GM19193 (cell line): ENCODE results near the gene PLXNA3.
A peak's percentile ranks its signal among the peaks of the same experiment; 100 is the strongest.

Experiments
- POLR2A ChIP-seq: IDR thresholded peaks from 4 replicates; pipeline ENCODE4 v1.6.1; 2011; ENCODE audit not compliant: insufficient read depth, insufficient read length; ENCODE audit errors: extremely low read depth

The PLXNA3 gene

GRCh38 chrX:154512879-154513553, 54.9 kb downstream of the PLXNA3 start:
- TF ChIP-seq POLR2A, result no peak

DNA sequence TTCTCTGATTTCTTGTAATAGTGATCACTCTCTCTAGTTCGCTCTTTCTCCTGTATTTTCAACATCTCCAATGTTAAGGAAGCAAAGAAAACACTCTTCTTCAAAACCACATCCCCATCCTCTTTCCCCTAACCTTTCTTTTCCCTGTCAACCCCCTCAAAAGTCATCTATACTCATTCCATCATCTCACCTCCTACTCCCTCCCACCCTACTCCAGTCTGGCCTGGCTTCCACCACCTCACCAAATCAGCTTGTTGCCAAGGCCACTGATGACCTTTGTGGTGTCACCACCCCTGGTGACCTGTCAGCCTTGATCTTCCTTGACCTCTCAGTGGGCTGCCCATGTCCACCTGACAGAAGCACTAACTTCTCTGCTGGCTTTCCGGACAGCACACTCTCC, 55.6 kb downstream of the PLXNA3 start:
- TF ChIP-seq POLR2A, result no peak

- peak; percentile 26 for TF ChIP-seq POLR2A
These were observed 57.2 kb downstream of the PLXNA3 start for GRCh38 chrX:154515090-154515965.

DNA sequence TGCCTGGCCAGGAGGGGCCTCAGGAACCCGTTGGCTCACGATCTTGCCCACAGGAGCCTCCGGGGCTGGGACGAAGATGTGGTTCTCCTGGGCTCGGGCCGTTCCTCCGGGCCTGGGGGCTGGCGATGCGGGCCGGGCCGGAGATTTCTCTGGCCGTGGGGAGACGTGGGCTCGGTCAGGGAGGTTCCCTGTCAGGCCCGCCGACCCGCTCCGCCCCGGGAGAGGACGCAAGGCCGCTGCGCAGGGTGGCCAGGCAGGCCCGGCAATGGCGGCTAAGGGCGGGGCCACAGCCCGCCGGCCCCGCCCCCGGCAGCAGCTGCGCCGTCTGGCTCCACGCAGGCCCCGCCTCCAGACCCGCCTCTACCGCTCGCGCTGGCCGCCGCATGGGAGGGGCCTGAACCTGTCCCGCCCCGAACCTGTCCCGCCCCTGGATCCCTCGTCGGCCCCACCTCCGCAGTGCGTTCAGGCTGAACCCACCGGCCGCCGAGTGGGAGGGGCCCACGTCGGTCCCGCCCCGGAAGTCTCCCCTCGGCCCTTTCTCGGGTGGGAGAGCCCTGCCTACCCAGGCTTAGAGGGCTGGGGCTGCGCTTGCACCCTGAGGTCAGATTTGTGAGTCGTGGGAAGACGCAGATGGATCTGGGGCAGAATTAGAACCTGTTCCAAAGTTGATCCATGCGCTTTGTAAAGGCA, 58.0 kb downstream of the PLXNA3 start, which contains the start of gene FAM3A:
FAM3A (minus strand) TSS at position 267 of the 690 bp plus-strand sequence. CDS start 460 bp downstream, outside the sequence.
- TF ChIP-seq POLR2A, result peak; percentile 77

DNA sequence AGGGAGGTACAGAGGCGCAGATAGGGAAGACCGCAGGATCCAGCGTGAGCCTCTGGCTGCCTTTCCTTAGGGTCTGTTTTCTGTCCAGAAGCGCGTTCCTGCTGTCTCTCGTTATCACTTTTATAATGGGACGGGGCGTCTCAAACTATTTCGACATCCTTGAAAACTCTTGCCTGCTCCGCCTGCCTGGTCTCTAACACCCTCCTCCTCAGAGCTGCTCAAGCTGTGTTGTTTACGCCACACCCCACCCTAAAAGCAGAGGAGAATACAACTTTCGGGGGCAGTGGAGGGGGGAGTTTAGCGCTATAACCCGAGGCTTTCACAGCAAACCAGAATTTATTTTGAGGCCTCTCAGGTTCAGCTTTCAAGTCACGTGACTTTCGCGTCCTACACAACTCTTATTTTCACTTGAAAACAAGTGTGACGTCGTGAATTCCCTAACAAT, 58.6 kb downstream of the PLXNA3 start:
- TF ChIP-seq POLR2A, result no peak

DNA sequence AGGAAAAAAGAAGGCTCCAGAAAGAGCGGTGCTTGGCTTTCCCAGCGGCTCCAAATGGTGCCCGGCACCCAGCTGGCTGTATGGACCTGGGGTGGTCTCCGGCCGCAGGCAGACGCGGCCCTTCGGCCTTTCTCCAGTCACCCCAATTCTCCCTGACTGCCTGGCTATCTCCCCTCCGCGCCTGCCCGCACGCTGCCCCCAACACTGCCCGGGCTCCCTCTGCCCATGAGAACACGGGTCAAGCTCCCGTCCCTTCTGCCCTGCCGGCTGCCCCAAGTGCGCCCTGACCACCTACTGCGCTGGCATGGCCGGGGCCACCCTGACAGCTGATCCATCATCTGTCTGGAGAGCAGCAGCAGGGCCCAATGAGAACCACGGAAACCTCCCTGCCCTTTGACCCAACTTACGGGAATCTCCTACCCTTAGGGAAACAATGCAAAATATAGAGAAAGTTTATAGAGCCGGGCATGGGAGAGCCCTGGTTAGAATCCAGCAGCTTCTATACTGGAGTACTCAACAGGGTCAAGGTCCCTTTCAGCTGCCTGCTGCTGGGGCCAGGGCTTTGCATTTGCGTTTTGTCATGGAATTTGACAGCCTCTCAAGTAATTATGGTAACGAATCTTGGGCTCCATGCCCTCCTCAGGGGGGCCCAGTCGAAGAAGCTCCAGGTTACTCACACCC, 59.2 kb downstream of the PLXNA3 start:
- no peak for TF ChIP-seq POLR2A

DNA sequence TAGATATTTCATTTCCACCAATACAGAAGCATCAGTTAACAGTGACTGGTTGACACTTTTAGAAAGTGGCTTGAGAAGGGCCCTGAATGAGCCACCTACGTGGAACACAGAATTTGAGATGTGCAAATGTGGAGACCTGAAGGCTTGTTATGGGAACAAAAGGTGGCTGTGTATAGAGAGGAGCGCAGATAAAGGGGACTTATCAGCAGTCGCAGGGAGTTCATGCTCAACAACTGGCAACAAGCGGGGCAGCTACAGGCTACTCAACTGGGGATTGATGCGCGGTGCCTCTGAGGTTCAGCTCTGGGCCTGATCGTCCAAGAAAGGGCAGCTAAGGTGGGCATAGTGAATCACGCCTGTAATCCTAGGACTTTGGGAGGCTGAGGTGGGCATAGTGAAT, 61.3 kb downstream of the PLXNA3 start:
- TF ChIP-seq POLR2A, result no peak

DNA sequence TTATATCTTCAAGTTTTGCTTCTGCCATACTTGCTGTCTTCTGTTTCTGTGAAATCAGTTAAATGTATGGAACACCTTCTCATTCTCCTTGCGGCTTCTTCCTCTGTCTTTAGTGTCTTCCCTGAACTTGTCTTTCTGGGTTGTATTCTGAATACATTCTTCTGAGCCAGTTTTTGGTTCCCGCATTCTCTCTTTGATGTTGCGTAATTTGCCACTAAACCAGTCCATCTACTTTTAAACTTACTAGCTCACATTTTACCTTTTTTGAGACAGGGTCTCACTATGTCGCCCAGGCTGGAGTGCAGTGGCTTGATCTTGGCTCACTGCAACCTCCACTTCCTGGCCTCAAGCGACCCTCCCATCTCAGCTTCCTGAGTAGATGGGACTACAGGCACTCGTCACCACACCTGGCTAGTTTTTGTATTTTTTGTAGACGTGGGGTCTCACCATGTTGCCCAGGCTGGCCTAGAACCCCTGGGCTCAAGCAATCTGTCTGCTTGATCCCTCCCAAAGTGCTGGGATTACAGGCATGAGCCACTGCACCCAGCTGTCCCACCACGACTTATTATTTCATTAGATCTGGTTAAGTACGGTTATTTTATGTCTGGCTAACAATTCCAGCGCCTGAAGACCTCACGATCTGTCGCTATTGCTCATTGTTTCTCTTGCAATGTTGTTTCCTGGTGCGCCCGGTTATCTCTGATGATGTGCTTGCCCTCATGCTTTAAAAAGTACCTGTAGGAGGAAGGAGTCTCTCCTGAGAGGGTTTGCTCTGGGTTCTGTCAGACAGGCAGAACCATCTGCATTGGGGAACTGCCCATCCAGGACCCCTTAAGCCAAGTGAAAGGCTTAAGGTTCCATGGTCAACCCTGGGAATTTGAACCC, 67.8 kb downstream of the PLXNA3 start:
- no peak for TF ChIP-seq POLR2A

- no peak for TF ChIP-seq POLR2A
These were observed 69.0 kb downstream of the PLXNA3 start for GRCh38 chrX:154526901-154527675.
